GM21528 (cell line): ENCODE data around the gene C1orf232.

Experiments used
- ATAC-seq: cut with Tn5 transposase; IDR thresholded peaks from one replicate; pipeline ENCODE4 v1.9.1; 2021; ENCODE audit warnings: mild to moderate bottlenecking, moderate library complexity; ENCODE audit not compliant: unreplicated experiment, low FRiP score

The C1orf232 gene

GRCh38 chr1:26180010-26180506, 11.3 kb upstream of the C1orf232 start:
- ATAC-seq, result no peak

GRCh38 chr1:26177182-26177684, 8.5 kb upstream of the C1orf232 start, which contains the start of gene CNKSR1:
Gene CNKSR1 (plus strand): TSS chr1:26177491. CDS start chr1:26177548, 57 bp downstream.
- ATAC-seq, result no peak

GRCh38 chr1:26175346-26175745, 6.6 kb upstream of the C1orf232 start:
- no peak for ATAC-seq

- no peak for ATAC-seq
Observed at GRCh38 chr1:26171084-26172072, 2.6 kb upstream of the C1orf232 start, which contains the start of gene ZNF593OS. Gene ZNF593OS (minus strand): TSS chr1:26171832. CDS start chr1:26171661, 171 bp downstream.

- no peak for ATAC-seq
Observed at GRCh38 chr1:26170472-26170821, 1.7 kb upstream of the C1orf232 start.

GRCh38 chr1:26169669-26170471, 1.1 kb upstream of the C1orf232 start, which contains the start of gene ZNF593:
Gene ZNF593 (plus strand): TSS chr1:26169908. CDS start chr1:26169984, 76 bp downstream.
- ATAC-seq, result peak; percentile 91

GRCh38 chr1:26169198-26169554, 413 bp upstream of the C1orf232 start:
- no peak for ATAC-seq

GRCh38 chr1:26166719-26167281, 2.0 kb downstream of the C1orf232 start:
- no peak for ATAC-seq

- ATAC-seq, result no peak
Observed at GRCh38 chr1:26164861-26165842, 3.6 kb downstream of the C1orf232 start.

- no peak for ATAC-seq
Observed at GRCh38 chr1:26164036-26164860, 4.5 kb downstream of the C1orf232 start.

GRCh38 chr1:26163684-26164035, 5.1 kb downstream of the C1orf232 start:
- ATAC-seq, result no peak

GRCh38 chr1:26162220-26162709, 6.5 kb downstream of the C1orf232 start:
- no peak for ATAC-seq

GRCh38 chr1:26161415-26162219, 7.1 kb downstream of the C1orf232 start:
- ATAC-seq, result no peak

- ATAC-seq, result no peak
Observed at GRCh38 chr1:26160527-26161414, 8.0 kb downstream of the C1orf232 start.

GRCh38 chr1:26159743-26160039, 9.1 kb downstream of the C1orf232 start:
- ATAC-seq, result no peak

- no peak for ATAC-seq
Observed at GRCh38 chr1:26158908-26159742, 9.6 kb downstream of the C1orf232 start, which contains the start of gene FAM110D. Gene FAM110D (plus strand): TSS chr1:26159079. CDS start chr1:26161292, 2,213 bp downstream.
